Heart right ventricle (tissue), 16 donors: ENCODE measurements around the gene RHEB. TPM values are rescaled to one million over a fixed set of nuclear protein-coding genes. Genes with fewer than 3 reads are reported as not detected.
A peak's percentile ranks its signal among the peaks of the same experiment; 100 is the strongest.

Experiments used
- ATAC-seq, 8 donors: fragments of 200-7000 bp; cut with Tn5 transposase; one replicate each; pipeline ENCODE4 v1.9.1; 2020; ENCODE audit warnings: mild to moderate bottlenecking in 8 of 8, moderate library complexity in 8 of 8, moderate number of reproducible peaks in 1 of 8
- DNase-seq, 2 donors: peaks; one replicate each; pipeline ENCODE4 v3.0.0-alpha.2; 2020
- H3K27ac ChIP-seq, 10 donors: fragments of 200-600 bp; sonication (generic) in 2 of 10; one replicate each; pipeline versions ENCODE4 v1.5.0 to v1.8.0; 2020 to 2022; ENCODE audit warnings: mild to moderate bottlenecking in 3 of 10
- H3K27me3 ChIP-seq, 7 donors: fragments of 200-600 bp; one replicate each; pipeline ENCODE4 v1.8.0; 2021 to 2022; ENCODE audit warnings: mild to moderate bottlenecking in 2 of 7
- H3K36me3 ChIP-seq, 9 donors: fragments of 200-600 bp; sonication (generic) in 1 of 9; one replicate each; pipeline versions ENCODE4 v1.5.0 to v1.8.0; 2020 to 2022; ENCODE audit warnings: mild to moderate bottlenecking in 2 of 9
- H3K4me1 ChIP-seq, 9 donors: fragments of 200-600 bp; sonication (generic) in 1 of 9; one replicate each; pipeline versions ENCODE4 v1.5.0 to v1.8.0; 2020 to 2022; ENCODE audit warnings: mild to moderate bottlenecking in 4 of 9
- H3K4me3 ChIP-seq, 10 donors: fragments of 200-600 bp; sonication (generic) in 2 of 10; one replicate each; pipeline versions ENCODE4 v1.5.0 to v1.8.0; 2020 to 2022; ENCODE audit warnings: mild to moderate bottlenecking in 7 of 10, moderate library complexity in 2 of 10
- H3K9me3 ChIP-seq, 11 donors: fragments of 200-600 bp in 10 of 11; sonication (generic) in 2 of 11; one replicate each; pipeline versions ENCODE4 v1.5.0 to v1.8.0; 2013 to 2022; ENCODE audit warnings: mild to moderate bottlenecking in 2 of 11, control low read depth in 1 of 11, moderate library complexity in 1 of 11
- CTCF ChIP-seq, 9 donors: fragments of 200-600 bp; sonication (generic) in 2 of 9; IDR thresholded peaks; one replicate each; pipeline versions ENCODE4 v1.5.0 to v1.8.0; 2021 to 2022; ENCODE audit warnings: antibody characterized with exemption in 9 of 9, mild to moderate bottlenecking in 5 of 9, moderate library complexity in 1 of 9
- WGBS, 2 donors: extraction: QIAGEN DNeasy Blood & Tissue Kit; methylation state at CpG; one replicate each; pipeline ENCODE4 v1.1.7; 2013; ENCODE audit warnings: inconsistent platforms in 1 of 2; 5-methylcytosine and 5-hydroxymethylcytosine counted together
- intact Hi-C, 10 donors: fragments of 100-400 bp; cut with DNase I; formaldehyde crosslinking; loops; one replicate each; pipeline versions ENCODE4 v1.11.1 to v1.14.2; 2022
- polyA plus RNA-seq, 2 donors: library from polyadenylated mRNA; stranded (reverse); fragments of 200-250 nt; gene quantifications; one replicate each; pipeline ENCODE4 v1.2.3, GENCODE V29; 2013
- total RNA-seq, 10 donors: library from RNA; stranded (reverse); fragmentation: NEBNext Ultra II Directional in 3 of 10; extraction: Animal tissue kit (Norgen Biotek cat#: 25700) in 3 of 10; gene quantifications; one replicate each; pipeline versions ENCODE4 v1.2.1 to v1.2.4, GENCODE V29; 2021 to 2023
- donor health status: Arrhythmogenic right ventricular cardiomyopathy.
- donor health status: ischemic (EF 13 %, LVEDD 7.1; RV severe dilation, severe dysfunction).
- donor health status: healthy with polysubstance abuse.
- donor health status: DM: no; HTN: yes; CAD: no.
- donor health status: DM: no; HTN: no; CAD: no.
- donor health status: ischemic (EF 25% LVEDD 6.9; RV normal size, moderate dysfunction).
- donor health status: ischemic (EF 25% LVEDD 5.7; RV mildly dilated, moderate dysfunction).
- donor health status: healthy.
- donor health status: DM: yes; HTN: yes; CAD: no.
- donor health status: Ischemic cardiomyopathy.
- donor health status: ischemic (EF 35%, LVEDD 5.7; RV mildly dilated, moderate dysfunction).
- donor health status: nonischemic (EF 11% LVEDD 7.7; RV severe dilation, severe dysfunction).
- donor health status: DM: yes; HTN: yes; CAD: no.
- donor health status: PGD.
- donor health status: ischemic (EF 29% LVEDD 5.4; RV normal size, mild dysfunction).
- donor health status: nonischemic (EF 23%, LVEDD 6.1; RV moderate dilation, normal function).

The RHEB gene
- total and polyA plus RNA-seq, 12 donors: 56.0 to 174 (median 104) TPM

GRCh38 chr7:151494298-151495284 is 25.1 kb downstream of the RHEB start:
- Histone ChIP-seq H3K36me3 (peaks cover 0 to 12% (median 0%) of the 10 kb centered on the region in 9 donors), H3K4me3 (no peak overlapping the region), H3K27me3 (no peaks in the 10 kb centered on the region), H3K4me1 (peaks cover 5 to 74% (median 49%) of the 10 kb centered on the region in 9 donors), H3K27ac (no peak overlapping the region), H3K9me3 (no peaks in the 10 kb centered on the region)
- DNase-seq: no peak
- ATAC-seq: no peak
- TF ChIP-seq CTCF (IDR thresholded peaks at IDR 0.05): no peak
- intact Hi-C loops: no loop called here
- WGBS, 2 donors: 57 to 65% methylated on average over 13 of the region's 13 CpGs

- intact Hi-C loops: loop anchor here in 1 of 10 donors (2.0 kb wide), 1 partner anchor 24 kb away; no protein-coding TSS in a partner anchor
These were observed 26.6 kb downstream of the RHEB start for GRCh38 chr7:151493083-151493482.

GRCh38 chr7:151491859-151492258 is 27.8 kb downstream of the RHEB start:
- H3K27me3 ChIP-seq: no peaks in the 10 kb centered on the region
- peaks cover 7 to 86% (median 61%) of the 10 kb centered on the region in 9 donors for H3K4me1 ChIP-seq
- ATAC-seq: peak in 1 of 8 donors; percentile 34
- 92 to 93% methylated on average over 3 of the region's 3 CpGs for WGBS, 2 donors
- intact Hi-C loops: loop anchor here in 1 of 10 donors (2.0 kb wide), 1 partner anchor 25 kb away; no protein-coding TSS in a partner anchor
- no peak for DNase-seq
- peaks cover 0 to 39% (median 7%) of the 10 kb centered on the region in 9 donors for H3K36me3 ChIP-seq
- no peak overlapping the region for H3K4me3 ChIP-seq
- H3K27ac ChIP-seq: no peak overlapping the region
- TF ChIP-seq CTCF (IDR thresholded peaks at IDR 0.05): no peak
- H3K9me3 ChIP-seq: no peaks in the 10 kb centered on the region

More at GRCh38 chr7:151493083-151493482, 26.6 kb downstream of the RHEB start:
- Histone ChIP-seq H3K36me3 (peaks cover 0 to 27% (median 2%) of the 10 kb centered on the region in 9 donors), H3K4me1 (peaks cover 7 to 81% (median 52%) of the 10 kb centered on the region in 9 donors), H3K4me3 (no peak overlapping the region), H3K27me3 (no peaks in the 10 kb centered on the region), H3K27ac (no peak overlapping the region), H3K9me3 (no peaks in the 10 kb centered on the region)
- WGBS, 2 donors: 94 to 98% methylated on average over 8 of the region's 8 CpGs
- ATAC-seq (no peak), DNase-seq (no peak)
- TF ChIP-seq CTCF (IDR thresholded peaks at IDR 0.05): no peak

GRCh38 chr7:151490456-151491105 is 29.1 kb downstream of the RHEB start:
- Histone ChIP-seq H3K9me3 (no peaks in the 10 kb centered on the region), H3K4me3 (no peak overlapping the region), H3K27me3 (no peaks in the 10 kb centered on the region), H3K27ac (peak overlapping the region in 3 of 10 donors; percentile 25 to 68 (median 49)), H3K4me1 (peaks cover 7 to 80% (median 55%) of the 10 kb centered on the region in 9 donors), H3K36me3 (peaks cover 0 to 52% (median 7%) of the 10 kb centered on the region in 9 donors)
- ATAC-seq (no peak), DNase-seq (no peak)
- no peak for TF ChIP-seq CTCF (IDR thresholded peaks at IDR 0.05)
- intact Hi-C loops: no loop called here
- WGBS, 2 donors: 86 to 88% methylated on average over 4 of the region's 4 CpGs
